Measurements from ENCODE around the gene COX19.
"Not testable (repeated sequence)": the region's sequence is repeated elsewhere in the genome, so short reads cannot be mapped to it uniquely, and the experiment has no call there.

COX19 gene

DNA sequence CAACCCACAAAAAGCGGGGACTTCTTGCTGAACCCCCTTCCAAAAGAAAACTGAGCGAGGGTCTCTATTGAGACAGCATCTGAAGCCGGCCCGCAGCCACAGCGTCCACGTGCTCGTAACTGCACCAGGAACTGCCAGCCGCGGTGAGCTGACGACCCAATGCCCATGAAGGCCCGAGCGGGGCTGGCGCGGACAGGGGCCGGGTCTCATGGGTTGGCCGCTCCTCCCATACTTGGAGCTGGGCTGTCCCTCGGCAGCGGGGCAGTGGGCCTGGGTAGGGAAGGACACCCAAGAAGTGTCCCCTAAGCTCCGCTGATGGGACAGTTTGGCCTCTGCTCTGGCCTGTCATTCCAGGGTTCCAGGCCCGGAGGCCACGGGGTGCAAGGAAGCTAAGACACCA, 30.0 kb upstream of the COX19 start:
- no peak for DNase-seq (ENCODE audit: low read depth in 1 of 2, low spot score in 1 of 2)
- no peak for TF ChIP-seq JUND (IDR thresholded peaks at IDR 0.05; ENCODE audit: low read depth)
- in situ Hi-C loops (cut with HindIII; ENCODE audit: low pct_unique_long_range_greater_than_20kb, low sequenced_read_pairs), result no loop called here

DNA sequence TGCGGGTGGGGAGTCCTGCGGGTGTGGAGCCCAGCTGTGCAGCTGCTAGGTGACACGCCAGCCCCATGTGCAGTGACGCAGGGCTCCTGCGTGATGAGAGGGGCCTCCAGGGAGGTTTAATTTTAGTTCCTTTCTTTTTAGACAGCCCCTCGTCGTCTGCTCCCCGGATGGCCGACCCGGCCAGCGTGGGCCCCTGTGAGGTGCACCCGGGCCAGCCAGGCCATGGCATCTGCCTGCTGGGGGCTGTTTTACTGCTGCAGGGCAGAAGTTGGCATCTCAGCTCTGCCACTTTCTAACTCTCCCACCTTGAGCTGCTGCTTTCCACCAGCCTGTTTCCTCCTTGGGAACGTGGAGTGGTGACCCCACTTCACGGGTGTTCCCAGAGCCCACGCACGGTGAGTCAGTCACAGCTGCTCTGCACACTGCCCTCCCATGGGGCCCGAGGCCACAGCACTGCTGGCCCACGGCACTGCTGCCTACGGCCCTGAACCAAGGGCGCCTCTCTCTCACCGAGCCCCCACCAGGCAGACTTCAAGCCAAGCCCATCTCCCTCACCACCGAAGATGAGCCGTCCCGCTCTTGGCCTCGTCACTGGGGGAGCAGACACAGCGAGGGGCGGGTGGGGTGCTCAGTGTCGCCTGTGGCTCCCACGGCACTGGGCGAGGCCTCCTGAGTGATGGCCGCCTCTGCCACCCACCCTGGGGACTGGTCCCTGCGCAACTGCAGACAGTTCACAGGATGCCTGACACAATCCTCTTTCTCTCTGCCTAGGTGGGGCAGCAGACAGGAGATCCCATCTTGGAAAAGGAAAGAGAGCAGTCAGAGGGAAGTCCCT, 28.9 kb upstream of the COX19 start:
- no peak for TF ChIP-seq JUND (IDR thresholded peaks at IDR 0.05; ENCODE audit: low read depth)
- no peak for DNase-seq (ENCODE audit: low read depth in 1 of 2, low spot score in 1 of 2)
- in situ Hi-C loops (cut with HindIII; ENCODE audit: low pct_unique_long_range_greater_than_20kb, low sequenced_read_pairs), result no loop called here

DNA sequence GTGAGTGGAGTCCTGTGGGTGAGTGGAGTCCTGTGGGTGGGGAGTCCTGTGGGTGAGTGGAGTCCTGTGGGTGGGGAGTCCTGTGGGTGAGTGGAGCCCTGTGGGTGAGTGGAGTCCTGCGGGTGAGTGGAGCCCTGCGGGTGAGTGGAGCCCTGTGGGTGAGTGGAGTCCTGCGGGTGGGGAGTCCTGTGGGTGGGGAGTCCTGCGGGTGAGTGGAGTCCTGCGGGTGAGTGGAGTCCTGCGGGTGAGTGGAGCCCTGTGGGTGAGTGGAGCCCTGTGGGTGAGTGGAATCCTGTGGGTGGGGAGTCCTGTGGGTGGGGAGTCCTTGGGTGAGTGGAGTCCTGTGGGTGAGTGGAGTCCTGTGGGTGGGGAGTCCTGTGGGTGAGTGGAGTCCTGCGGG, 27.1 kb upstream of the COX19 start:
- in situ Hi-C loops (cut with HindIII; ENCODE audit: low pct_unique_long_range_greater_than_20kb, low sequenced_read_pairs); DNase-seq (ENCODE audit: low read depth in 1 of 2, low spot score in 1 of 2): not testable (repeated sequence)

DNA sequence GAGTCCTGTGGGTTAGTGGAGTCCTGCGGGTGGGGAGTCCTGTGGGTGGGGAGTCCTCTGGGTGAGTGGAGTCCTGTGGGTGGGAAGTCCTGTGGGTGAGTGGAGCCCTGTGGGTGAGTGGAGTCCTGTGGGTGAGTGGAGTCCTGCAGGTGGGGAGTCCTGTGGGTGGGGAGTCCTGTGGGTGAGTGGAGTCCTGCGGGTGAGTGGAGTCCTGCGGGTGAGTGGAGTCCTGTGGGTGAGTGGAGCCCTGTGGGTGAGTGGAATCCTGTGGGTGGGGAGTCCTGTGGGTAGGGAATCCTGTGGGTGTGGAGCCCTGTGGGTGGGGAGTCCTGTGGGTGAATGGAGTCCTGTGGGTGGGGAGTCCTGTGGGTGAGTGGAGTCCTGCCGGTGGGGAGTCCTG, 26.7 kb upstream of the COX19 start:
- DNase-seq (ENCODE audit: low read depth in 1 of 2, low spot score in 1 of 2); in situ Hi-C loops (cut with HindIII; ENCODE audit: low pct_unique_long_range_greater_than_20kb, low sequenced_read_pairs): not testable (repeated sequence)

DNA sequence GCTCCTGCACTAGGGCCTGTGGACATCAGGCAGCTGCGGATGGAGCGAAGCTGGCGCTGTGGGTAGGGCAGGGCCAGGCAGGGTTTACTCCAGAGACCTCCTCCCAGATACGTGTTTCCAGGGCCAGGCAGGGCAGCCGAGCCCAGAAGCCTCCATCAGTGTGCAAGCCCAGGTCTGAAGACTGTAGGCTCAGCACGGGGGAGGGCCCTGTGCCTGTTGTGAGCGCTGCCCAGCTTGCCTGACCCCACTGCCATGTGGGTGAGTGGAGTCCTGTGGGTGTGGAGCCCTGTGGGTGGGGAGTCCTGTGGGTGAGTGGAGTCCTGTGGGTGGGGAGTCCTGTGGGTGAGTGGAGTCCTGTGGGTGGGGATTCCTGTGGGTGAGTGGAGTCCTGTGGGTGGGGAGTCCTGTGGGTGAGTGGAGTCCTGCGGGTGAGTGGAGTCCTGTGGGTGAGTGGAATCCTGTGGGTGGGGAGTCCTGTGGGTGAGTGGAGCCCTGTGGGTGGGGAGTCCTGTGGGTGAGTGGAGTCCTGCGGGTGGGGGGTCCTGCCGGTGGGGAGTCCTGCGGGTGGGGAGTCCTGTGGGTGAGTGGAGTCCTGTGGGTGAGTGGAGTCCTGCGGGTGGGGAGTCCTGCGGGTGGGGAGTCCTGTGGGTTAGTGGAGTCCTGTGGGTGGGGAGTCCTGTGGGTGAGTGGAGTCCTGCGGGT, 25.9 kb upstream of the COX19 start:
- DNase-seq (ENCODE audit: low read depth in 1 of 2, low spot score in 1 of 2); in situ Hi-C loops (cut with HindIII; ENCODE audit: low pct_unique_long_range_greater_than_20kb, low sequenced_read_pairs): not testable (repeated sequence)

DNA sequence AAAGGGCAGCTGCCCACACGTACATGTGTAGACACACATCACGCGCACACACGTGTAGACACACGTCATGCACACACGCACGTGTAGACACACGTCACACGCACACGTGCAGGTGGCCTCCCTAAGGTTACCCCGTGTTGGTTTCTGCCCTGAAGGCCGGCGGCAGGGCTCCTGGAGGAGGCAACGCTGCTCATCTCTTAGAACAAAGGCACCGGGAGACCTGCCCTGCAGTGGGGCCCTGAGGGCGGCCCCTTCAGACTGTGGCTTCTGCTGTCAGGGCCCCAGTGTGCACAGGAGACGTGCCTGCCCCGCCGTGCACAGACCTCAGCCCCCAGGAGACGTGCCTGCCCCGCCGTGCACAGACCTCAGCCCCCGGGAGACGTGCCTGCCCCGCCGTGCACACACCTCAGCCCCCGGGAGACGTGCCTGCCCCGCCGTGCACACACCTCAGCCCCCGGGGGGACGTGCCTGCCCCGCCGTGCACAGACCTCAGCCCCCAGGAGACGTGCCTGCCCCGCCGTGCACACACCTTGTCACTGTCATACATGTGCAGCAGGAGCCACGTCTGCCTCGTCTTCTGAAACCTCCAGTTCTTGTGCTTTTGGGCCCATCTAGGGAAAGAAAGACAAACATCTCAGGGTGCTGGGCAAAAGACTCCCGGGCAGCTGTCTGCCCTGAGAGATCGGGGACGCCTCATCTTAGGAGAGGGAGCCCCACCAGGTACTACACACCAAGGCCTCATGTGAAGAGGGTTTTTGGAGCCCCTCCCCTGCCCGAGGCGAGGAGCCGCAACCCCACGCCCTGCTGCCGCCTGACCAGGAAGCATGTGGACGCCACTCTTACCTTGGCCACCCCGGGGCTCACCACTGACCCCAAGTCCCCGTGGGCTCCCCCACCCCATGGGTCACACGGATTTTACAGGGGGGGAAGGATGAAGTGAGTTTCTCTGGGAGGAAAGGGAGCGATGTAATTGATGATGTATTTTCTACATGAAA, 24.9 kb upstream of the COX19 start:
- in situ Hi-C loops (cut with HindIII; ENCODE audit: low pct_unique_long_range_greater_than_20kb, low sequenced_read_pairs), result no loop called here
- no peak for TF ChIP-seq JUND (IDR thresholded peaks at IDR 0.05; ENCODE audit: low read depth)
- DNase-seq (ENCODE audit: low read depth in 1 of 2, low spot score in 1 of 2), result no peak

DNA sequence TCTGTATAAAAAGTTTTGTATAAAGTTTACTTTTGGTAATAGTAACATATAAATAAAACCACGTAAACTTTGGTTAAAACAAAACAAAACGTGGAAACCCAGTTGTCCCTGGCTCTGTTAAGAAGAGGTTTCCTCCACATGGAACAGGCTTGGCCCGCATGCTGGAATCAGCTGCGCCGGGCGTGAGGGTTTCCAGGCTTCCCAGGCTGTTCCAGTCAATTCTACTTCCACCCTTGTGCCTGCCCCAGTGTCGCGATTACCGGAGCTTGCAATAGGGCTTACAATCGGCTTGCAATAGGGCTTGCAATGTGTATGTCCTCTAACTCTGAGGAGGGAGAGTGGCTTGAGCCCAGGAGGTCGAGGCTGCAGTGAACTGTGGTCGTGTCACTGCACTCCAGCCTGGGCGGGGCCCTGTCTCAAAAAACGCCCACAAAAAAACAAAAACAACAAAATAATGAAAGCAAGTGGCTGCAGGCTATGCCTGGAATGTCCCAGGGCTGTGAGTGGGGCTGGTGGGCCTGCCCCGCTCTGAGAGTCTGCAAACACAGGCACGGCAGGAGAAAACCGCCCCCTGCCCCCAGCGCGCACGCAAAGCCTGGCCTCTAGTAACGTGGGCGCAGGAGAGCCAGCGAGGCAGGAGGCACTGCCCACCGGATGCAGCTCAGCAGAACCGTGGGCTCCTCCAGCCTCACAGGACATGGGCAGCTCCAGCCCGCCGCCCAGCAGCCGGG, 24.0 kb upstream of the COX19 start:
- in situ Hi-C loops (cut with HindIII; ENCODE audit: low pct_unique_long_range_greater_than_20kb, low sequenced_read_pairs), result no loop called here
- no peak for TF ChIP-seq JUND (IDR thresholded peaks at IDR 0.05; ENCODE audit: low read depth)
- DNase-seq (ENCODE audit: low read depth in 1 of 2, low spot score in 1 of 2), result no peak

DNA sequence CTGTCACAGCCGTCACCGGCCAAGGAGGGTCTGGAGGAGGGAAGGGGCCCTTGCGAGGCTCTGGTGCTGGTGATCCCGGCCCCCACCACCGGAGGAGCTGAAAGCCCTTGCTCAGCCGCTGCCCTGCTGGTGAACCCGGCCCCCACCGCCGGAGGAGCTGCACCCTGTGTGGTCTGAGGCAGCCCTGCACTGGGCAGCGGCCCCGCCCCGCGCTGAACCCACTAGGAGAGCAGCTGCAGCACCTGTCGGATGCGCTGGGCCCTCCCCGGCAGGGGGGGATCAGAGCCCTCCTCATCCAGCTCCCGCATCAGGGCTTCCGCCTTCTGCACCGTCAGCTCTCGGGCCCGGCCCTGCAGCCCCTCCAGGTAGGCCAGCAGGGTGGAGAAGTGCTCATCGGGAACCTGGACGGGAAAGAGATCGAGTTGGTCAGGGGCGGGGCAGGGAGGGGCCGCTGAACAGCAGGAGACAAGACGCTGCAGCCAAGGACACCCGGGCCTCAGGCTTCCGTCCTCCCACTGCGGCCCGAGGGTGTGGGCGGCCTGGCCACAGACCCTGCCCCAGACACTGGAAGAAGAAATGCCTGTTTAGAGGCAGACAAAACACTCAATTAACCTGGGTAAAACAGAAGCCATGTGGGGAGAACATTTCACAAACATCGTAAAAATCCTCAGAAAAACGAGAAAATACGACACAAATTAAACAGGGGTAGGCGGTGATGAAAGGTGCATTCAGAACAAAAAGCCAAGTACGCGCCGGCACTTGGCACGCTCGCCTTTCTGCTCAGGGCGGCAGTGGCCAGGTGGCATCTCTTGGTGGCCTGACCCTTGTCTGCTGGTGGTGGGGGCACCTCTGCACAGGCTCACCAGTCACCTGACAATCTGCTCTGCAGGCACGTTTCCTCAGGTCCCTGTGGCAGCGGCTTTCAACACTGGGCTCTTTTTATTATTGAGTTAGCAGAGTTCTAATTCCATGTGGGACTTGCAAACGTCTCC, 22.4 kb upstream of the COX19 start:
- no peak for DNase-seq (ENCODE audit: low read depth in 1 of 2, low spot score in 1 of 2)
- no peak for TF ChIP-seq JUND (IDR thresholded peaks at IDR 0.05; ENCODE audit: low read depth)
- in situ Hi-C loops (cut with HindIII; ENCODE audit: low pct_unique_long_range_greater_than_20kb, low sequenced_read_pairs), result no loop called here

DNA sequence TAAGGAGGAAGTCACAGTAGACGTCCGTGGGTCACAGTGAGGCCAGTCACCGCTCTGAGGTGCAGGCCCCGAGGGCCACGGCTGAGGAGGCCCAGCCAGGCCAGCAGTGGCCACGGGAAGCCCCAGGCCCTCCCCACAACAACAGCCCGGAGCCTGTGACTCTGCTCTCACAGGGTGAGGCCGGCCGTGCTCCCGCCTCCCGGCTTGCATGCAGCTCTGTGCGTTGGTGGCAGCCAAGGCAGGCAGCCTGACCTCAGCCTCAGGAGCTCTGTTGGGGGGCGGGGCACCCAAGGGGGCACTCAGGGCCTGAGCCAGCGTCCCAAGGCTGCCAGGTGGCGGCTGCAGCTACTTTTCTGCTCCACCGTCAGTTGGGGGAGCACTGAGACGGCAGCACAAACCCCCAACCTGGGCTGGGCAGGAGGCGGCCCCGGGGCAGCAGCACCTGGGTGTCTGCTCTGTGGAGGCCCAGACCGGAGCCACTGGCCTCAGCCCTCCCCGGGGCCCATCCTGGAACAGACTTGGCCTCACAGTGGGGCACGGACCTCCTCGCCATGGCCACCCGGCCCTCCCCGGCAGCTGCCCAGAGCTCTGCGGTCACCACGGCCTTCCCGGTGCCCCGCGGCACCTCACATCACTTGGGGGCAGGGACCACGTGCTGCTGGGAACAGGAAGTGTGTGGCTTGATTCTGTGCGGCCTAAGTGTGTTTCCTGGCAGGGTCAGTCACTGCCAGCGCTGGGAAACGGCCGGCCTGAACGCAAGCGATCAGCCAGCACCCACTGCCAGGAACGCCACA, 20.9 kb upstream of the COX19 start:
- no peak for TF ChIP-seq JUND (IDR thresholded peaks at IDR 0.05; ENCODE audit: low read depth)
- DNase-seq (ENCODE audit: low read depth in 1 of 2, low spot score in 1 of 2), result no peak
- in situ Hi-C loops (cut with HindIII; ENCODE audit: low pct_unique_long_range_greater_than_20kb, low sequenced_read_pairs), result no loop called here

DNA sequence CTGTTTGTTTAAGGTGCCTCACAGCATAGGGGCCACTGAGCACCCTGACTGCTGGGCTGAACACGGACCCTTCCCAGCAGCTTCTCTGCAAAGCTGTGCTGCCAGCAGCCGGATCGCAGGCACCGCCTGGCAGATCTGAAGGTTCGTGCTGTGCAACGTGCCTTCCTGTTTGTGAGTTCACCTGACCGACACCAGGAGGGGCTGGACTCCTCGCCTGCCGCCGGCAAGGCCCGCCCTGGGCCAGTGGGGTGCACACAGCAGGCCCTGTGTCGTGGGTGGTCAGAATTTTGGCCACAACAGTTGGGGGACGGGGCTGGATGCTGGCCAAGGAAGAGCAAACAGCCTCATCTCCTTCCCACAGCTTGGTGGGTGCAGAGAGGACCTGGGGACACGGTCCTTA, 20.2 kb upstream of the COX19 start:
- in situ Hi-C loops (cut with HindIII; ENCODE audit: low pct_unique_long_range_greater_than_20kb, low sequenced_read_pairs), result no loop called here
- no peak for TF ChIP-seq JUND (IDR thresholded peaks at IDR 0.05; ENCODE audit: low read depth)
- no peak for DNase-seq (ENCODE audit: low read depth in 1 of 2, low spot score in 1 of 2)
